GM12801 (cell line): Measurements from ENCODE around the gene MRAP.

Experiments
- CTCF ChIP-seq: IDR thresholded peaks from one replicate; pipeline ENCODE4 v1.5.1; 2011; ENCODE audit warnings: control low read depth; ENCODE audit not compliant: insufficient read length; ENCODE audit errors: extremely low read depth

Gene MRAP

DNA sequence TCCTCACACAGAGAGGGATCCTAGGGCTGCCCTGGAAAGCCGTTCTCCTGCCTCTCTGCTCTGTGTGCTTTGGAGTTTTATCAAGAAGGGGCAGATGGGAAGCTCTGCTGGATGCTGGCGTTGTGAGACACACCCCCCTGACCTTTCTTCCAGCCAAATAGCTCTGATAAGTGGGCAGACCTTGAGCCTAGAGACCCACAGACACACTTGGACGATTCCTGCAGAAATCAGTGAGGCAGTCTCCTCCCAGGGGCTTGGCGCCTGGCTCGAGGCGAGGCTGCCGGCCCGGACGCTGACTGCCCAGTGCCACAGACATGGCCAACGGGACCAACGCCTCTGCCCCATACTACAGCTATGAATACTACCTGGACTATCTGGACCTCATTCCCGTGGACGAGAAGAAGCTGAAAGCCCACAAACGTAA lies at the start of gene MRAP:
MRAP (plus strand) TSS at position 198 of the 424 bp plus-strand sequence; CDS start at position 315, 117 bp downstream.
- TF ChIP-seq CTCF = no peak

DNA sequence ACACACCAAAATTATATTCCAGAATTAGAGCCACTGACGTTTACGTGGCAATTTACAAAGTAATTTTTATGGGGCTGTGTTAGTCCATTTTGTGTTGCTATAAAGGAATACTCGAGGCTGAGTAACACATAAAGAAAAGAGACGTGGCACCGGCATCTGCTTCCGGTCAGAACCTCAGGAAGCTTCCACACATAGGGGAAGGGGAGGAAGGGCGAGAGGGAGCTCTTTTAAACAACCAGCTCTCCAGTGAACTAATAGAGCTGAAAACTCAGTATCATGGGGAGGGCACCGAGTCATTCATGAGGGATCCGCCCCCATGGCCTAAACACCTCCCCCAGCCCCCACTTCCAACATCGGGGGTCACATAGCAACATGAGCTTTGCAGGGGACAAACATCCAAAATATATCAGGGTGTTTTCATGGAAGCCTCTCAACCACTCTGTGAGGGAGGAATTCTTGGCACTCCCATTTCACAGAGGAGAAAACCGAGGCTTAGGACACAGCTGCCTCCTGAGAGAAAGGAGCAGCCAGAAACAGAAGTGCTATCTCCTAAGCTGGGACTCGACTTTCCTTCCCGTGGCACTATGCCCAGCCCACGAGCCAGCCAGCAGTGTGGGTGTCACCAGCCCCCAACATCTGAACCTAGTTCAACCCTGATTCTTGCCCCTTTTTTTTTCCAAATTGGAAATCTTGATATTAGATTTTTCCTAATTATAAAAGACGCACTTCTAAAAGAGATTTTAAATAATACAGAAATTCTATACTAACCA lies 49.0 kb upstream of the MRAP start:
- TF ChIP-seq CTCF = no peak

DNA sequence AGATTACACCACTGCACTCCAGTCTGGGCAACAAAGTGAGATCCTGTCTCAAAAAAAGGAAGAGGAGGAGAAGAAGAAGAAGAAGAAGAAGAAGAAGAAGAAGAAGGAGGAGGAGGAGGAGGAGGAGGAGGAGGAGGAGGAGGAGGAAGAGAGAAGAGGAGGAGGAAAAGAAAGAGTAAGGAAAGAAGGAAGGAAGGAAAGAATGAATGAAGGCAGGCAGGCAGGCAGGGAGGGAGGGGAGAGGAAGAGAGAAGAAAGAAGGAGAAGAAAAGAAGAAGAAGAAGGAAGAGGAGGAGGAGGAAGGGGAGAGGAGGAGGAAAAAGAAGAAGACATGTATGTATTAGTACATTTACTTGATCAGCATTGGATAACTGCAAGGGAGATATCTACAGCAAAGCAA lies 46.5 kb upstream of the MRAP start:
- TF ChIP-seq CTCF = no peak

- no peak for TF ChIP-seq CTCF
These were observed 45.4 kb upstream of the MRAP start for GRCh38 chr21:32253215-32253641.

DNA sequence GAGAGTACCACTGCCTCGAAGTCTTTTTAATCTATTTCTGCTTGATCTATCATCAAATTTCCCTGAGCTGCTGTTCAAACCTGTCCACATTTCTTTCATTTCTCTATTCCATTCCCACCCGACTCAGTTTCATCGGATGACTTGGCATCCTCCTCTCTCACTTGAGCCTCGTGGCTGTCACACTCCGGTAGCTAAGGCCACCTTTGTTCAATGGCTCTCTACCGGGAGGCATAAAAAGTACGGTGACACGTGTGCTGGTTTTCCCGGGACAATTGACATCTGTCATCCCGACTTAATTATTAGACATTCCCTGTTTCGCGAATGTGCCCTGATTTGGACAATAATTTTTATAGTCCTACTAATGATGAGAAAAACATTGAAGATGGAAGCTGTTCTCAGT lies 42.4 kb upstream of the MRAP start:
- TF ChIP-seq CTCF = no peak

DNA sequence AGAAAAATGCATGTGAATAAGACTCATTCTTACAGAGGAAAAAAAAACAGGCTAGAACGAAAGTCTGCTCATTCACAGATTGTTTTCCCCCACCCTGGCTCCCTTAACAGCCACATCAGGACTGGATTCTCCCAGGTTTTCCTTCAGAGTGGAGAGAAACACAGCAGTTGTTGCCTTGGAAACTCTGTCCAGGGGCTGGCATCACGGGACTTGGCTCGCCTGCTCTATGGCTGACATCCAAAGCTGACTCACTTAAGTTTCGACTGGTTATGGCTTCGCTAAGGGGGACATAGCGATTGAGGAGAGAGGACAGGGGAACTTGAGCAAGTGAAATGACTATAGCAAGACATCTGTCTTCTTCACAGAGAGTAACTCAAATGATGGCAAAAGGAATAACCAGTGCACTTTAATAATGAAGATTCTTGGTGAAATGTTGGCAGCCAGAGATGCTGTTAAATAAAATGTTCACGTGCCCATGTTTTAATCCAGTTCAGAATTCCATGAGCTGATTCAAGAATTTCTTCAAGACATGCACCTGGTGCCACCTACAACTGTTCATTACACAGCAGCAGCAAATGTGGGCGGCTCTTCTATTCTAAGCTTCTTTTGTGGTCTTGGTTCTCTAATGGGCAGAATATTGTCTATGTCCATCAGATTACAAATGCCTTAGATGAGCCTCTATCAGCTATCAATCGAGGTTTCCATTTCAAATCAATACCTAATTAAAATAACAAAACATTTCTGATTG lies 41.6 kb upstream of the MRAP start:
- TF ChIP-seq CTCF = no peak

DNA sequence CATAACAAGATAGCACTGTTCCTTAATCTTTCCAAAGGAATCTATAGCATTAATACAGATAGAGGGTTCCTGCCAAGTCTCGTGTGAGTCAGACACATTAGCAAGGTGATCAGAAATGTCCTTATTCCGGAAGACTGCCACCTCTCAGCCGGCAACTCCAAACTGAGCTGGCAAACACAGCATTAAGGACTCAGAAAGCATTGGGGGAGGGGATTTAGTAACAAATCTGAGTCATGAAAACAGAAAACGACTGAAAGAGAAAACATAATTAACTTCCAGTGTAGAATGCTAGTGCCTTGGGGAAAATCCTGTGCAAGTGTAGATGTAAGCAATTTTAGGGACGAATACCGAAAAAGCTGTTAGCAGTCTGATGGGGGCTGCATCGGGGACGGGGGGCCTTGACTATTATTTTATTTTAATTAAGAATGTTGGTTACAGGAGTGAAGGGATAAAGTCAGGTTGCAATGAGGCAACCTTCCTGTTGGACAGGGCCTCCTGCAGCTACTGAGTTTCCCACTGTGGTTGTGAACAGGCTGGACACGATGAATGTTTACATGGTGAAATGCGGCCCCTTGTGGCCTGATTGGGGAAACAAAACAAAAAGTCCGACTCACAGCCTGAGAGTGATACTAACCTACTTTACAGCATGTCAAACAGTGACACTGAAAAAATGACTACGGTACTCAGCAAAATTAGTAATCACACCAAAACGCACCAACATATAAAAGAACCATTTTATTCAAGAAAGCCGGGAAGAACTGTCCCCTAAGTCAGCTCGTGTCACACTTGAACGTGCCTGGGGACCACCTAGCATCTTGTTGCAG lies 40.5 kb upstream of the MRAP start:
- TF ChIP-seq CTCF = peak; percentile 35
